Measurements from ENCODE around the gene JARID2. TPM values are rescaled to one million over a fixed set of nuclear protein-coding genes. Genes with fewer than 3 reads are reported as not detected.

JARID2 gene
- total RNA-seq, 2 experiments from 2014 or later: 19.0 to 19.5 TPM

- no TSS peak for BruUV-seq (replicated peaks)
- Histone ChIP-seq H3K4me3 (ENCODE audit: low read depth, low read length, poor library complexity, severe bottlenecking) (no peak overlapping the region), H3K9me2 (ENCODE audit: insufficient read depth, low read length) (no peaks in the 10 kb centered on the region), H3K36me3 (ENCODE audit: insufficient read depth, low read length) (no peaks in the 10 kb centered on the region), H3K27ac (ENCODE audit: low read depth, low read length, poor library complexity, severe bottlenecking) (no peak overlapping the region), H3K4me2 (ENCODE audit: low read length) (no peak overlapping the region), H3K9me3 (ENCODE audit: low read length) (no peaks in the 10 kb centered on the region), H4K20me1 (ENCODE audit: insufficient read depth, low read length) (0 out of 2 replicates have a peak, but pooled peaks cover 12% of the 10 kb centered on the region), H2AFZ (ENCODE audit: low read length) (no peak overlapping the region), H3K79me2 (ENCODE audit: insufficient read depth, low read depth, low read length) (no peaks in the 10 kb centered on the region), H3K4me1 (ENCODE audit: insufficient read depth, low read length, poor library complexity, severe bottlenecking) (no peaks in the 10 kb centered on the region)
- POLR2A ChIA-PET: no interaction called here
- no peak for DNase-seq (ENCODE audit: low spot score)
- TF ChIP-seq EZH2phosphoT487 (IDR thresholded peaks at IDR 0.05; ENCODE audit: borderline replicate concordance, low read depth, low read length) (no peak), CTCF (conservative IDR thresholded peaks at IDR 0.05; ENCODE audit: low read length) (no peak)
- CTCF ChIA-PET (ENCODE audit: unreplicated experiment): no interaction called here
- intact Hi-C loops (cut with micrococcal nuclease; ENCODE audit: unreplicated experiment): no loop called here
Observed at GRCh38 chr6:15374119-15374518, 128.2 kb downstream of the JARID2 start.

GRCh38 chr6:15375018-15375417, 129.1 kb downstream of the JARID2 start:
- H3K79me2 ChIP-seq (ENCODE audit: insufficient read depth, low read depth, low read length): no peaks in the 10 kb centered on the region
- intact Hi-C loops (cut with micrococcal nuclease; ENCODE audit: unreplicated experiment): no loop called here
- no peaks in the 10 kb centered on the region for H3K9me3 ChIP-seq (ENCODE audit: low read length)
- no peak overlapping the region for H2AFZ ChIP-seq (ENCODE audit: low read length)
- H3K36me3 ChIP-seq (ENCODE audit: insufficient read depth, low read length): no peaks in the 10 kb centered on the region
- ChIA-PET POLR2A (no interaction called here), CTCF (ENCODE audit: unreplicated experiment) (no interaction called here)
- H3K4me1 ChIP-seq (ENCODE audit: insufficient read depth, low read length, poor library complexity, severe bottlenecking): no peaks in the 10 kb centered on the region
- no peak overlapping the region for H3K27ac ChIP-seq (ENCODE audit: low read depth, low read length, poor library complexity, severe bottlenecking)
- H4K20me1 ChIP-seq (ENCODE audit: insufficient read depth, low read length): 0 out of 2 replicates have a peak, but pooled peaks cover 12% of the 10 kb centered on the region
- no peak for TF ChIP-seq CTCF (conservative IDR thresholded peaks at IDR 0.05; ENCODE audit: low read length)
- TF ChIP-seq EZH2phosphoT487 (IDR thresholded peaks at IDR 0.05; ENCODE audit: borderline replicate concordance, low read depth, low read length): no peak
- H3K9me2 ChIP-seq (ENCODE audit: insufficient read depth, low read length): no peaks in the 10 kb centered on the region
- H3K4me2 ChIP-seq (ENCODE audit: low read length): no peak overlapping the region
- no peak overlapping the region for H3K4me3 ChIP-seq (ENCODE audit: low read depth, low read length, poor library complexity, severe bottlenecking)
- DNase-seq (ENCODE audit: low spot score): no peak
- BruUV-seq (replicated peaks): no TSS peak

- Histone ChIP-seq H3K4me2 (ENCODE audit: low read length) (no peak overlapping the region), H4K20me1 (ENCODE audit: insufficient read depth, low read length) (0 out of 2 replicates have a peak, but pooled peaks cover 13% of the 10 kb centered on the region), H3K36me3 (ENCODE audit: insufficient read depth, low read length) (no peaks in the 10 kb centered on the region), H3K9me2 (ENCODE audit: insufficient read depth, low read length) (no peaks in the 10 kb centered on the region), H3K4me1 (ENCODE audit: insufficient read depth, low read length, poor library complexity, severe bottlenecking) (no peaks in the 10 kb centered on the region), H3K27ac (ENCODE audit: low read depth, low read length, poor library complexity, severe bottlenecking) (no peak overlapping the region), H3K79me2 (ENCODE audit: insufficient read depth, low read depth, low read length) (no peaks in the 10 kb centered on the region), H3K4me3 (ENCODE audit: low read depth, low read length, poor library complexity, severe bottlenecking) (no peak overlapping the region), H2AFZ (ENCODE audit: low read length) (no peak overlapping the region), H3K9me3 (ENCODE audit: low read length) (no peaks in the 10 kb centered on the region)
- CTCF ChIA-PET (ENCODE audit: unreplicated experiment): no interaction called here
- no TSS peak for BruUV-seq (replicated peaks)
- TF ChIP-seq CTCF (conservative IDR thresholded peaks at IDR 0.05; ENCODE audit: low read length) (no peak), EZH2phosphoT487 (IDR thresholded peaks at IDR 0.05; ENCODE audit: borderline replicate concordance, low read depth, low read length) (no peak)
- DNase-seq (ENCODE audit: low spot score): no peak
- POLR2A ChIA-PET: no interaction called here
- intact Hi-C loops (cut with micrococcal nuclease; ENCODE audit: unreplicated experiment): no loop called here
Observed at GRCh38 chr6:15375638-15376290, 129.9 kb downstream of the JARID2 start.
